H9 (cell line): ENCODE results near the gene MTOR. TPM values are rescaled to one million over a fixed set of nuclear protein-coding genes. Genes with fewer than 3 reads are reported as not detected.
"Not testable (repeated sequence)": the region's sequence is repeated elsewhere in the genome, so short reads cannot be mapped to it uniquely, and the experiment has no call there.

Experiments used
- DNase-seq: peaks from one replicate; pipeline ENCODE4 v3.0.0-alpha.2; 2017
- H2AFZ ChIP-seq: one replicate; pipeline ENCODE4 v1.6.1; 2013; ENCODE audit warnings: mild to moderate bottlenecking, low read length, control low read depth, moderate library complexity
- H2AK5ac ChIP-seq: 2 replicates; pipeline ENCODE4 v1.6.1; 2013; ENCODE audit warnings: low read length, control low read depth, mixed read lengths; ENCODE audit not compliant: insufficient read length
- H2BK120ac ChIP-seq: one replicate; pipeline ENCODE4 v1.6.1; 2013; ENCODE audit warnings: low read depth, mild to moderate bottlenecking, low read length, control low read depth, inconsistent platforms; ENCODE audit not compliant: poor library complexity, severe bottlenecking
- H2BK12ac ChIP-seq: 2 replicates; pipeline ENCODE4 v1.6.1; 2013; ENCODE audit warnings: low read length, control low read depth, mixed read lengths, low read depth; ENCODE audit not compliant: insufficient read length
- H2BK15ac ChIP-seq: 2 replicates; pipeline ENCODE4 v1.6.1; 2013; ENCODE audit warnings: low read depth, low read length, control low read depth
- H2BK20ac ChIP-seq: one replicate; pipeline ENCODE4 v1.6.1; 2013; ENCODE audit warnings: low read depth, mild to moderate bottlenecking, low read length, control low read depth, inconsistent platforms; ENCODE audit not compliant: poor library complexity, severe bottlenecking
- H2BK5ac ChIP-seq: 2 replicates; pipeline ENCODE4 v1.6.1; 2013; ENCODE audit warnings: low read length, control low read depth, mixed read lengths; ENCODE audit not compliant: insufficient read length
- H3K14ac ChIP-seq: 2 replicates; pipeline ENCODE4 v1.6.1; 2013; ENCODE audit warnings: low read length, control low read depth; ENCODE audit not compliant: insufficient read depth
- H3K18ac ChIP-seq: 2 replicates; pipeline ENCODE4 v1.6.1; 2013; ENCODE audit warnings: low read depth, mild to moderate bottlenecking, mixed read lengths, low read length, control low read depth; ENCODE audit not compliant: insufficient read length
- H3K23ac ChIP-seq: 2 replicates; pipeline ENCODE4 v1.6.1; 2013; ENCODE audit warnings: low read length, control low read depth, mixed read lengths, low read depth; ENCODE audit not compliant: insufficient read length
- H3K23me2 ChIP-seq: 2 replicates; pipeline ENCODE4 v1.6.1; 2013; ENCODE audit warnings: low read depth, mild to moderate bottlenecking, mixed read lengths, low read length, control low read depth; ENCODE audit not compliant: insufficient read length, poor library complexity, severe bottlenecking
- H3K27ac ChIP-seq: 2 replicates; pipeline ENCODE4 v1.5.1; 2013; ENCODE audit warnings: low read length, control low read depth, mixed read lengths, low read depth; ENCODE audit not compliant: insufficient read length
- H3K27me3 ChIP-seq: 2 replicates; pipeline ENCODE4 v1.6.1; 2013; ENCODE audit warnings: low read length, control low read depth, inconsistent platforms; ENCODE audit not compliant: insufficient read depth
- H3K4ac ChIP-seq: 2 replicates; pipeline ENCODE4 v1.6.1; 2013; ENCODE audit warnings: low read depth, mild to moderate bottlenecking, control low read depth, inconsistent platforms, low read length, moderate library complexity
- H3K4me1 ChIP-seq: 2 replicates; pipeline ENCODE4 v1.6.1; 2013; ENCODE audit warnings: low read length, control low read depth, inconsistent platforms; ENCODE audit not compliant: insufficient read depth
- H3K4me2 ChIP-seq: 2 replicates; pipeline ENCODE4 v1.6.1; 2013; ENCODE audit warnings: low read length, control low read depth, mixed read lengths; ENCODE audit not compliant: insufficient read length, insufficient read depth
- H3K56ac ChIP-seq: 2 replicates; pipeline ENCODE4 v1.6.1; 2013; ENCODE audit warnings: low read depth, mild to moderate bottlenecking, mixed read lengths, low read length, control low read depth; ENCODE audit not compliant: insufficient read length
- H3K79me1 ChIP-seq: 2 replicates; pipeline ENCODE4 v1.6.1; 2013; ENCODE audit warnings: low read depth, mild to moderate bottlenecking, moderate library complexity, low read length, control low read depth, inconsistent platforms; ENCODE audit not compliant: insufficient read depth, poor library complexity, severe bottlenecking
- H3K79me2 ChIP-seq: 2 replicates; pipeline ENCODE4 v1.6.1; 2013; ENCODE audit warnings: low read length, control low read depth, inconsistent platforms; ENCODE audit not compliant: insufficient read depth
- H3K9ac ChIP-seq: 2 replicates; pipeline ENCODE4 v1.6.1; 2013; ENCODE audit warnings: low read length, control low read depth, mixed read lengths; ENCODE audit not compliant: insufficient read length; ENCODE audit errors: extremely low read depth
- H3K9me3 ChIP-seq: one replicate; pipeline ENCODE4 v1.6.1; 2013; ENCODE audit warnings: low read depth, low read length, inconsistent platforms; ENCODE audit not compliant: control insufficient read depth
- H3T11ph ChIP-seq: one replicate; pipeline ENCODE4 v1.6.1; 2013; ENCODE audit warnings: mild to moderate bottlenecking, low read length, control low read depth, inconsistent platforms
- H4K20me1 ChIP-seq: one replicate; pipeline ENCODE4 v1.6.1; 2013; ENCODE audit not compliant: control insufficient read depth, insufficient read length, insufficient read depth
- H4K5ac ChIP-seq: 2 replicates; pipeline ENCODE4 v1.6.1; 2013; ENCODE audit warnings: low read depth, mild to moderate bottlenecking, mixed read lengths, low read length, control low read depth; ENCODE audit not compliant: insufficient read length
- H4K8ac ChIP-seq: replicated peaks from 2 replicates; pipeline ENCODE4 v1.6.1; 2013; ENCODE audit warnings: low read length, control low read depth, mixed read lengths, low read depth; ENCODE audit not compliant: insufficient read length
- H4K91ac ChIP-seq: 2 replicates; pipeline ENCODE4 v1.6.1; 2013; ENCODE audit warnings: low read depth, mild to moderate bottlenecking, moderate library complexity, mixed read lengths, low read length, control low read depth; ENCODE audit not compliant: insufficient read length
- H3K27ac Mint-ChIP-seq, 3 experiments: 2 replicates in 2 of 3; 3 replicates in 1 of 3; pipeline ENCODE4 v1.8.0; 2020 to 2021; ENCODE audit warnings: mixed read lengths in 3 of 3, mild to moderate bottlenecking in 1 of 3, moderate library complexity in 1 of 3
- H3K27me3 Mint-ChIP-seq: 2 replicates; pipeline ENCODE4 v1.8.0; 2021; ENCODE audit warnings: low read depth, mild to moderate bottlenecking, moderate library complexity, mixed read lengths
- H3K36me3 Mint-ChIP-seq, 3 experiments: 2 replicates in 2 of 3; 3 replicates in 1 of 3; pipeline ENCODE4 v1.8.0; 2020 to 2021; ENCODE audit warnings: low read depth in 3 of 3, mixed read lengths in 3 of 3; ENCODE audit not compliant: insufficient read depth in 1 of 3
- H3K4me1 Mint-ChIP-seq, 2 experiments: 2 replicates each; pipeline ENCODE4 v1.8.0; 2020; ENCODE audit warnings: mixed read lengths in 2 of 2
- H3K4me3 Mint-ChIP-seq, 2 experiments: 2 replicates in 1 of 2; 3 replicates in 1 of 2; pipeline ENCODE4 v1.8.0; 2020 to 2021; ENCODE audit warnings: mild to moderate bottlenecking in 2 of 2, mixed read lengths in 2 of 2, moderate library complexity in 1 of 2
- H3K9me3 Mint-ChIP-seq, 2 experiments: 2 replicates in 1 of 2; 3 replicates in 1 of 2; pipeline ENCODE4 v1.8.0; 2020; ENCODE audit warnings: mild to moderate bottlenecking in 2 of 2, mixed read lengths in 2 of 2, moderate library complexity in 1 of 2
- CTCF ChIP-seq: fragments of 200-600 bp; sonication (generic); conservative IDR thresholded peaks from 3 replicates; pipeline ENCODE4 v1.8.0; 2021; ENCODE audit warnings: antibody characterized with exemption, mild to moderate bottlenecking
- WGBS: extraction: QIAGEN DNeasy Blood & Tissue Kit; methylation state at CpG from one replicate; pipeline ENCODE4 v1.1.7; 2013; ENCODE audit warnings: missing lambda C conversion rate, low lambda C conversion rate, mixed read lengths; ENCODE audit not compliant: insufficient read length; ENCODE audit errors: extremely low coverage; 5-methylcytosine and 5-hydroxymethylcytosine counted together
- total RNA-seq: library from RNA; stranded (reverse); gene quantifications from 2 replicates; pipeline ENCODE4 v1.2.1, GENCODE V29; 2021

The MTOR gene
- total RNA-seq, 1 experiment from 2014 or later = 67.5 TPM

GRCh38 chr1:11272544-11272831, 10.1 kb upstream of the MTOR start:
- Histone ChIP-seq H4K8ac (no peak overlapping the region), H3K14ac (no peak overlapping the region), H4K91ac (no peak overlapping the region), H2AK5ac (no peak overlapping the region), H4K5ac (no peak overlapping the region), H3K79me1 (no peaks in the 10 kb centered on the region), H3K4ac (no peak overlapping the region), H4K20me1 (no peaks in the 10 kb centered on the region), H3K4me1 (peaks cover 2% of the 10 kb centered on the region; the same call in 1 of the 2 replicates), H3K18ac (no peak overlapping the region), H2BK15ac (no peak overlapping the region), H3K23ac (no peak overlapping the region), H3T11ph (no peak overlapping the region), H3K9ac (no peak overlapping the region), H3K79me2 (peaks cover 7% of the 10 kb centered on the region; the same call in 1 of the 2 replicates), H2BK20ac (no peak overlapping the region), H3K27me3 (no peaks in the 10 kb centered on the region), H3K23me2 (peaks cover 7% of the 10 kb centered on the region), H3K9me3 (no peaks in the 10 kb centered on the region), H2BK5ac (no peak overlapping the region), H2BK120ac (no peak overlapping the region), H3K27ac (no peak overlapping the region), H3K56ac (no peak overlapping the region), H2BK12ac (no peak overlapping the region), H2AFZ (peak overlapping the region; percentile 0), H3K4me2 (peak overlapping the region; percentile 9)
- H3K36me3 Mint-ChIP-seq = peaks cover 6 to 15% (median 10%) of the 10 kb centered on the region in 3 experiments
- H3K4me1 Mint-ChIP-seq = peaks cover 18 to 20% of the 10 kb centered on the region in 2 experiments
- no peaks in the 10 kb centered on the region for H3K9me3 Mint-ChIP-seq
- peak overlapping the region in 1 of 3 experiments; percentile 91; a peak in 2 of 7 replicates for H3K27ac Mint-ChIP-seq
- no peak; the same call in 2 of the 3 replicates for TF ChIP-seq CTCF
- no peaks in the 10 kb centered on the region for H3K27me3 Mint-ChIP-seq
- DNase-seq = no peak
- H3K4me3 Mint-ChIP-seq = peak overlapping the region in 1 of 2 experiments; percentile 64; a peak in 3 of 5 replicates
- no CpG with 5 or more reads among the region's 9 CpGs for WGBS

GRCh38 chr1:11267350-11268337, 5.3 kb upstream of the MTOR start:
- H4K20me1 ChIP-seq, DNase-seq, H3K9ac ChIP-seq, H4K5ac ChIP-seq, H3K79me2 ChIP-seq, H3K79me1 ChIP-seq, H3K9me3 ChIP-seq, H3K18ac ChIP-seq, H3K27ac ChIP-seq, H2BK15ac ChIP-seq, H3K23ac ChIP-seq, H3K4me3 Mint-ChIP-seq, H2AFZ ChIP-seq, H3K4me2 ChIP-seq, H2BK12ac ChIP-seq, H3K56ac ChIP-seq, H3K14ac ChIP-seq, H2BK5ac ChIP-seq, H3K27ac Mint-ChIP-seq, H3K23me2 ChIP-seq, H3K36me3 Mint-ChIP-seq, H3K27me3 ChIP-seq, H3T11ph ChIP-seq, H2BK120ac ChIP-seq, H3K27me3 Mint-ChIP-seq, H3K4me1 ChIP-seq, H3K4me1 Mint-ChIP-seq, H2AK5ac ChIP-seq, H4K8ac ChIP-seq, H3K9me3 Mint-ChIP-seq, H4K91ac ChIP-seq, H2BK20ac ChIP-seq, H3K4ac ChIP-seq: not testable (repeated sequence)
- WGBS = no CpG with 5 or more reads among the region's 19 CpGs
